GM12878 (cell line): ENCODE measurements around the gene FAHD1. TPM values are rescaled to one million over a fixed set of nuclear protein-coding genes. Genes with fewer than 3 reads are reported as not detected.

Source experiments
- ATAC-seq: fragments of 200-7000 bp; cut with Tn5 transposase; 3 replicates; pipeline ENCODE4 v1.9.1; 2020; ENCODE audit warnings: mild to moderate bottlenecking, moderate library complexity
- BruUV-seq: library from RNA; stranded (reverse); fragments of 400-500 nt; replicated peaks from 2 replicates; lab custom pipeline; 2021; lab: Mats Ljungman, UMichigan
- CTCF ChIA-PET: fragments of 300-600 bp; sonication (Branson Sonifier 250); formaldehyde crosslinking; extraction: SDS; loops from one replicate; lab custom pipeline; 2021; ENCODE audit warnings: inconsistent platforms; lab: Yijun Ruan, JAX
- POLR2A ChIA-PET: fragments of 350-600 bp; formaldehyde crosslinking; extraction: SDS; loops from one replicate; lab custom pipeline; 2021; ENCODE audit warnings: inconsistent platforms; lab: Charles Lee
- RAD21 ChIA-PET: fragments of 300-600 bp; sonication (Branson Sonifier 250); formaldehyde crosslinking; loops from one replicate; lab custom pipeline; 2023; ENCODE audit warnings: antibody characterized with exemption; ENCODE audit not compliant: unreplicated experiment; lab: Charles Lee
- SMC1A ChIA-PET: fragments of 300-600 bp; sonication (Branson Sonifier 250); formaldehyde crosslinking; loops from one replicate; lab custom pipeline; 2023; ENCODE audit not compliant: unreplicated experiment, uncharacterized antibody; lab: Charles Lee
- DNase-seq: peaks from one replicate; pipeline ENCODE4 v3.0.0-alpha.2; 2011; ENCODE audit warnings: low read depth, low spot score
- FAIRE-seq: peaks from 3 replicates; lab custom pipeline; 2011; peaks lifted over from hg19 to GRCh38; lab: Jason Lieb, UNC
- H2AFZ ChIP-seq: 2 replicates; pipeline ENCODE4 v1.6.0; 2011; ENCODE audit warnings: low read depth, low read length, control low read depth; ENCODE audit not compliant: control insufficient read depth
- H3K27ac ChIP-seq: 2 replicates; pipeline ENCODE4 v1.5.1; 2011; ENCODE audit warnings: control low read depth; ENCODE audit not compliant: control insufficient read depth, insufficient read depth
- H3K27me3 ChIP-seq, 2 experiments: replicated peaks in 1 of 2; 2 replicates each; pipeline versions ENCODE4 v1.6.0 to v1.6.1; 2011; ENCODE audit warnings: low read length in 1 of 2; ENCODE audit not compliant: control insufficient read depth in 2 of 2, insufficient read depth in 2 of 2
- H3K36me3 ChIP-seq, 2 experiments: 2 replicates each; pipeline ENCODE4 v1.5.1; 2011; ENCODE audit warnings: low read length in 1 of 2; ENCODE audit not compliant: control insufficient read depth in 2 of 2, insufficient read depth in 2 of 2
- H3K4me1 ChIP-seq: 2 replicates; pipeline ENCODE4 v1.6.1; 2011; ENCODE audit warnings: mild to moderate bottlenecking, low read length, moderate library complexity, mixed read lengths; ENCODE audit not compliant: control insufficient read depth, insufficient read depth
- H3K4me2 ChIP-seq: 2 replicates; pipeline ENCODE4 v1.6.0; 2011; ENCODE audit warnings: control low read depth; ENCODE audit not compliant: control insufficient read depth, insufficient read depth
- H3K4me3 ChIP-seq: fragments of 200-600 bp; sonication (generic); 2 replicates; pipeline ENCODE4 v1.5.1; 2016
- H3K79me2 ChIP-seq: 2 replicates; pipeline ENCODE4 v1.6.0; 2011; ENCODE audit warnings: low read length; ENCODE audit not compliant: control insufficient read depth, insufficient read depth
- H3K9ac ChIP-seq: 2 replicates; pipeline ENCODE4 v1.8.0; 2011; ENCODE audit warnings: low read length, control low read depth, mixed read lengths; ENCODE audit not compliant: control insufficient read depth, insufficient read depth
- H3K9me3 ChIP-seq: replicated peaks from 3 replicates; pipeline ENCODE4 v1.5.1; 2011; ENCODE audit warnings: mild to moderate bottlenecking, low read length; ENCODE audit not compliant: control insufficient read depth, insufficient read depth
- H4K20me1 ChIP-seq: 2 replicates; pipeline ENCODE4 v1.6.0; 2011; ENCODE audit not compliant: control insufficient read depth, insufficient read depth
- FOXK2 ChIP-seq: fragments of 450-650 bp; IDR thresholded peaks from 2 replicates; pipeline ENCODE4 v1.6.1; 2017; ENCODE audit warnings: mild to moderate bottlenecking, moderate library complexity
- IKZF2 ChIP-seq, 2 experiments: fragments of 450-650 bp; IDR thresholded peaks; 2 replicates each; pipeline ENCODE4 v1.6.1; 2017; ENCODE audit warnings: mild to moderate bottlenecking in 2 of 2, moderate library complexity in 2 of 2
- KDM1A ChIP-seq: fragments of 200-600 bp; sonication (generic); IDR thresholded peaks from 2 replicates; pipeline ENCODE4 v1.6.1; 2016; ENCODE audit warnings: borderline replicate concordance
- NRF1 ChIP-seq: conservative IDR thresholded peaks from 2 replicates; pipeline ENCODE4 v1.6.1; 2011; ENCODE audit warnings: mild to moderate bottlenecking, low read depth, low read length, improper control_type of control experiment
- POLR2AphosphoS5 ChIP-seq: IDR thresholded peaks from 2 replicates; pipeline ENCODE4 v1.6.1; 2011; ENCODE audit warnings: mild to moderate bottlenecking, low read length, inconsistent platforms
- RELB ChIP-seq: fragments of 450-650 bp; IDR thresholded peaks from 2 replicates; pipeline ENCODE4 v1.6.1; 2017; ENCODE audit warnings: low read depth, mild to moderate bottlenecking, moderate library complexity
- TCF3 ChIP-seq: IDR thresholded peaks from 2 replicates; pipeline ENCODE4 v1.6.1; 2012; ENCODE audit warnings: low read depth, mild to moderate bottlenecking, low read length, borderline replicate concordance; ENCODE audit not compliant: insufficient read depth
- ZNF592 ChIP-seq: fragments of 450-650 bp; IDR thresholded peaks from 2 replicates; pipeline ENCODE4 v1.6.1; 2017; ENCODE audit warnings: mild to moderate bottlenecking, moderate library complexity
- WGBS: methylation state at CpG from one replicate; pipeline ENCODE4 v1.1.6; 2016; ENCODE audit warnings: low lambda C conversion rate; ENCODE audit not compliant: insufficient replicate concordance, insufficient coverage; ENCODE audit errors: missing lambda C conversion rate; 5-methylcytosine and 5-hydroxymethylcytosine counted together
- in situ Hi-C: fragments of 300-500 bp; cut with MboI; formaldehyde crosslinking; loops from 9 replicates; pipeline ENCODE4 v1.14.3; 2018; ENCODE audit warnings: mixed read lengths
- intact Hi-C: fragments of 100-400 bp; cut with micrococcal nuclease; formaldehyde crosslinking; loops from one replicate; pipeline ENCODE4 v1.14.2; 2022; ENCODE audit not compliant: unreplicated experiment
- polyA plus RNA-seq, 11 experiments: library from polyadenylated mRNA; depleted of rRNA in 4 of 11; unstranded in 6 of 11; stranded (reverse) in 5 of 11; fragments of >200 nt; fragmentation: Nextera tagmentation in 4 of 11; fragmentation: Illumina TruSeq in 1 of 11; extraction: Ambion mirVana in 4 of 11; extraction: Trizol in 1 of 11; gene quantifications; 1 replicate in 1 of 11; 2 replicates in 10 of 11; pipeline versions ENCODE4 v1.2.1 to v1.2.3, GENCODE V29; 2011 to 2016; ENCODE audit warnings: inconsistent platforms in 2 of 11, missing spikeins in 2 of 11, low read depth in 1 of 11
- total RNA-seq, 4 experiments: library from RNA; depleted of rRNA in 3 of 4; stranded (reverse); fragments of >200 nt in 3 of 4; fragmentation: Illumina TruSeq in 1 of 4; extraction: Trizol in 1 of 4; gene quantifications; 2 replicates each; pipeline versions ENCODE4 v1.2.1 to v1.2.3, GENCODE V29; 2013 to 2021

FAHD1 gene
- total and polyA plus RNA-seq, 10 of the 15 experiments (the other 5 are each of a cell fraction or from before 2014, with no cell fraction given): 4.3 to 43.0 (median 18.8) TPM

- no peak for TF ChIP-seq ZNF592
- TF ChIP-seq FOXK2: no peak
- TF ChIP-seq POLR2AphosphoS5: no peak
- TF ChIP-seq NRF1: no peak
- no peak for TF ChIP-seq KDM1A
- TF ChIP-seq, all 136 proteins: peak for 0
These were observed 32.7 kb upstream of the FAHD1 start (continued) for GRCh38 chr16:1794221-1794871.

DNA sequence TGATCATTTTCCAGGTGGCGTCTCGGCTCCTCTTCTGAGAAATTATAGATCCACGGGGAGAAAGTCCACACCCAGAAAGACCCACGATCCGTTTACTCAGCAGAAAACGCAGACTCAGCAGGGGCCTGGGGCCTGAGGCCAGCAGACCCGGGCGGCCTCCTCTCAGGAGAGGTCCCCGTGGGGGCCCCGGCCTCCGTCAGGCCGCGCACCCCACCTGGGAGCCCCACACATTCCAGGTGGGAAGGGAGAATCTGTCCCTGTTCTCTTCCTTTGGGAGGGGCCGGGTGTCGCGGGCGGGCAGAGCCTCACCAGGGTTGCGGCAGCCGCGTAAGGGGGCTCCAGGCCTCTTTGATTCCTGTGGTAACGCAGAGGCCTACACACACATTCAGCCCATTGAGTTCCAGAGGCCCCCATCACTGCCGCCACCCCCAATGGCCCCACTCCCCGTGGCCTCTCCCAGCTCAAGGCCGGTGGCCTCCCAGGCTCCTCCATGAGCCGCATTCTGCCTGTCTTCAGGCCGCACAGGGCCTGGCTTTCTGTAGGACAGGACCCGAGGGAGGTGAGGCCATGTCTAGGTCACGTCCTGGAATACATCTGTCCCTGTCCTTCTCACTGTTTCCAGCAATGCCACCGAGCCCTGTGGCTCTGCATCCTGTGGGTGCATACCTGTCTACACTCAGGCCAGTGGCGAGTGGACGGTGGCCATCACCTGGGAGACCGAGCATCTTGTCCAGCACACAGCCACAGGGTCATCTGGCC, 31.9 kb upstream of the FAHD1 start:
- RAD21 ChIA-PET: no interaction called here

More for the DNA sequence above, 31.9 kb upstream of the FAHD1 start:
- Histone ChIP-seq H3K9ac (no peak overlapping the region), H4K20me1 (no peaks in the 10 kb centered on the region), H3K79me2 (no peaks in the 10 kb centered on the region), H3K9me3 (peaks cover 2% of the 10 kb centered on the region; the same call in 1 of the 3 replicates), H2AFZ (no peak overlapping the region), H3K36me3 (peaks cover 0 to 7% of the 10 kb centered on the region in 2 experiments; a peak in 2 of 4 replicates), H3K27me3 (no peaks in the 10 kb centered on the region), H3K27ac (no peak overlapping the region), H3K4me2 (no peak overlapping the region), H3K4me1 (no peaks in the 10 kb centered on the region), H3K4me3 (no peak overlapping the region)
- SMC1A ChIA-PET: no interaction called here
- FAIRE-seq (no peak), DNase-seq (no peak), ATAC-seq (no peak)
- in situ Hi-C loops (no loop called here), intact Hi-C loops (no loop called here)
- WGBS: 87% methylated on average over 27 of the region's 32 CpGs
- POLR2A ChIA-PET: no interaction called here
- TF ChIP-seq IKZF2 (IDR thresholded peaks at IDR 0.05) (no peak), TCF3 (no peak), RELB (no peak)
- CTCF ChIA-PET: no interaction called here
- BruUV-seq: no TSS peak
